ENCODE measurements around the gene BFSP2.
"Not testable (repeated sequence)": the region's sequence is repeated elsewhere in the genome, so short reads cannot be mapped to it uniquely, and the experiment has no call there.

The BFSP2 gene

GRCh38 chr3:133492159-133492741 is 92.4 kb downstream of the BFSP2 start:
- H3K27me3 ChIP-seq (ENCODE audit: control insufficient read depth in 1 of 2, insufficient read depth in 2 of 2, low read length in 2 of 2): no peaks in the 10 kb centered on the region
- no peak overlapping the region for H3K4me3 ChIP-seq (ENCODE audit: low read length in 2 of 2)
- no peaks in the 10 kb centered on the region for H3K36me3 ChIP-seq (ENCODE audit: control insufficient read depth in 2 of 2, insufficient read depth in 2 of 2, low read length in 2 of 2)
- H3K9me3 ChIP-seq (ENCODE audit: control insufficient read depth in 2 of 2, low read length in 2 of 2): no peaks in the 10 kb centered on the region
- H3K4me1 ChIP-seq (ENCODE audit: control insufficient read depth, insufficient read depth, low read length): no peaks in the 10 kb centered on the region
- no peak overlapping the region for H3K27ac ChIP-seq (ENCODE audit: low read length)
- no peak overlapping the region for H3K9ac ChIP-seq (ENCODE audit: low read length in 2 of 2)

GRCh38 chr3:133494469-133494868 is 94.6 kb downstream of the BFSP2 start:
- Histone ChIP-seq H3K9ac (ENCODE audit: low read length in 2 of 2) (no peak overlapping the region), H3K36me3 (ENCODE audit: control insufficient read depth in 2 of 2, insufficient read depth in 2 of 2, low read length in 2 of 2) (no peaks in the 10 kb centered on the region), H3K9me3 (ENCODE audit: control insufficient read depth in 2 of 2, low read length in 2 of 2) (no peaks in the 10 kb centered on the region), H3K4me3 (ENCODE audit: low read length in 2 of 2) (no peak overlapping the region), H3K27me3 (ENCODE audit: control insufficient read depth in 1 of 2, insufficient read depth in 2 of 2, low read length in 2 of 2) (no peaks in the 10 kb centered on the region), H3K27ac (ENCODE audit: low read length) (no peak overlapping the region), H3K4me1 (ENCODE audit: control insufficient read depth, insufficient read depth, low read length) (no peaks in the 10 kb centered on the region)

GRCh38 chr3:133502542-133502941 is 102.7 kb downstream of the BFSP2 start:
- H3K4me1 ChIP-seq (ENCODE audit: control insufficient read depth, insufficient read depth, low read length); H3K27ac ChIP-seq (ENCODE audit: low read length); H3K27me3 ChIP-seq (ENCODE audit: control insufficient read depth in 1 of 2, insufficient read depth in 2 of 2, low read length in 2 of 2); H3K9ac ChIP-seq (ENCODE audit: low read length in 2 of 2); H3K36me3 ChIP-seq (ENCODE audit: control insufficient read depth in 2 of 2, insufficient read depth in 2 of 2, low read length in 2 of 2); H3K9me3 ChIP-seq (ENCODE audit: control insufficient read depth in 2 of 2, low read length in 2 of 2); H3K4me3 ChIP-seq (ENCODE audit: low read length in 2 of 2): not testable (repeated sequence)

GRCh38 chr3:133503409-133503808 is 103.6 kb downstream of the BFSP2 start:
- Histone ChIP-seq H3K9me3 (ENCODE audit: control insufficient read depth in 2 of 2, low read length in 2 of 2) (no peaks in the 10 kb centered on the region), H3K4me3 (ENCODE audit: low read length in 2 of 2) (no peak overlapping the region), H3K9ac (ENCODE audit: low read length in 2 of 2) (no peak overlapping the region), H3K36me3 (ENCODE audit: control insufficient read depth in 2 of 2, insufficient read depth in 2 of 2, low read length in 2 of 2) (no peaks in the 10 kb centered on the region), H3K4me1 (ENCODE audit: control insufficient read depth, insufficient read depth, low read length) (no peaks in the 10 kb centered on the region), H3K27me3 (ENCODE audit: control insufficient read depth in 1 of 2, insufficient read depth in 2 of 2, low read length in 2 of 2) (no peaks in the 10 kb centered on the region), H3K27ac (ENCODE audit: low read length) (no peak overlapping the region)

GRCh38 chr3:133504736-133505135 is 104.9 kb downstream of the BFSP2 start:
- no peaks in the 10 kb centered on the region for H3K27me3 ChIP-seq (ENCODE audit: control insufficient read depth in 1 of 2, insufficient read depth in 2 of 2, low read length in 2 of 2)
- no peaks in the 10 kb centered on the region for H3K9me3 ChIP-seq (ENCODE audit: control insufficient read depth in 2 of 2, low read length in 2 of 2)
- H3K27ac ChIP-seq (ENCODE audit: low read length): no peak overlapping the region
- no peaks in the 10 kb centered on the region for H3K36me3 ChIP-seq (ENCODE audit: control insufficient read depth in 2 of 2, insufficient read depth in 2 of 2, low read length in 2 of 2)
- no peak overlapping the region for H3K4me3 ChIP-seq (ENCODE audit: low read length in 2 of 2)
- no peak overlapping the region for H3K9ac ChIP-seq (ENCODE audit: low read length in 2 of 2)
- no peaks in the 10 kb centered on the region for H3K4me1 ChIP-seq (ENCODE audit: control insufficient read depth, insufficient read depth, low read length)

- H3K9ac ChIP-seq (ENCODE audit: low read length in 2 of 2): no peak overlapping the region
Observed at GRCh38 chr3:133505813-133506212, 106.0 kb downstream of the BFSP2 start.

GRCh38 chr3:133506215-133506901 is 106.5 kb downstream of the BFSP2 start:
- Histone ChIP-seq H3K4me3 (ENCODE audit: low read length in 2 of 2) (no peak overlapping the region), H3K4me1 (ENCODE audit: control insufficient read depth, insufficient read depth, low read length) (no peaks in the 10 kb centered on the region), H3K27ac (ENCODE audit: low read length) (no peak overlapping the region), H3K27me3 (ENCODE audit: control insufficient read depth in 1 of 2, insufficient read depth in 2 of 2, low read length in 2 of 2) (no peaks in the 10 kb centered on the region), H3K9ac (ENCODE audit: low read length in 2 of 2) (no peak overlapping the region), H3K9me3 (ENCODE audit: control insufficient read depth in 2 of 2, low read length in 2 of 2) (peaks cover 0 to 2% of the 10 kb centered on the region in 2 donors), H3K36me3 (ENCODE audit: control insufficient read depth in 2 of 2, insufficient read depth in 2 of 2, low read length in 2 of 2) (no peaks in the 10 kb centered on the region)

More at GRCh38 chr3:133505813-133506212, 106.0 kb downstream of the BFSP2 start:
- no peaks in the 10 kb centered on the region for H3K27me3 ChIP-seq (ENCODE audit: control insufficient read depth in 1 of 2, insufficient read depth in 2 of 2, low read length in 2 of 2)
- no peak overlapping the region for H3K27ac ChIP-seq (ENCODE audit: low read length)
- no peak overlapping the region for H3K4me3 ChIP-seq (ENCODE audit: low read length in 2 of 2)
- H3K4me1 ChIP-seq (ENCODE audit: control insufficient read depth, insufficient read depth, low read length): no peaks in the 10 kb centered on the region
- H3K36me3 ChIP-seq (ENCODE audit: control insufficient read depth in 2 of 2, insufficient read depth in 2 of 2, low read length in 2 of 2): no peaks in the 10 kb centered on the region
- H3K9me3 ChIP-seq (ENCODE audit: control insufficient read depth in 2 of 2, low read length in 2 of 2): no peaks in the 10 kb centered on the region

GRCh38 chr3:133509488-133509887 is 109.6 kb downstream of the BFSP2 start:
- H3K4me1 ChIP-seq (ENCODE audit: control insufficient read depth, insufficient read depth, low read length): no peaks in the 10 kb centered on the region
- H3K36me3 ChIP-seq (ENCODE audit: control insufficient read depth in 2 of 2, insufficient read depth in 2 of 2, low read length in 2 of 2): no peaks in the 10 kb centered on the region
- no peak overlapping the region for H3K27ac ChIP-seq (ENCODE audit: low read length)
- H3K9ac ChIP-seq (ENCODE audit: low read length in 2 of 2): no peak overlapping the region
- peaks cover 0 to 2% of the 10 kb centered on the region in 2 donors for H3K9me3 ChIP-seq (ENCODE audit: control insufficient read depth in 2 of 2, low read length in 2 of 2)
- no peak overlapping the region for H3K4me3 ChIP-seq (ENCODE audit: low read length in 2 of 2)
- H3K27me3 ChIP-seq (ENCODE audit: control insufficient read depth in 1 of 2, insufficient read depth in 2 of 2, low read length in 2 of 2): no peaks in the 10 kb centered on the region

- Histone ChIP-seq H3K4me3 (ENCODE audit: low read length in 2 of 2) (no peak overlapping the region), H3K9me3 (ENCODE audit: control insufficient read depth in 2 of 2, low read length in 2 of 2) (peaks cover 0 to 2% of the 10 kb centered on the region in 2 donors), H3K36me3 (ENCODE audit: control insufficient read depth in 2 of 2, insufficient read depth in 2 of 2, low read length in 2 of 2) (no peaks in the 10 kb centered on the region), H3K27ac (ENCODE audit: low read length) (no peak overlapping the region), H3K27me3 (ENCODE audit: control insufficient read depth in 1 of 2, insufficient read depth in 2 of 2, low read length in 2 of 2) (no peaks in the 10 kb centered on the region), H3K4me1 (ENCODE audit: control insufficient read depth, insufficient read depth, low read length) (no peaks in the 10 kb centered on the region), H3K9ac (ENCODE audit: low read length in 2 of 2) (no peak overlapping the region)
Observed at GRCh38 chr3:133512416-133513089, 112.7 kb downstream of the BFSP2 start.

- no peaks in the 10 kb centered on the region for H3K36me3 ChIP-seq (ENCODE audit: control insufficient read depth in 2 of 2, insufficient read depth in 2 of 2, low read length in 2 of 2)
- H3K27me3 ChIP-seq (ENCODE audit: control insufficient read depth in 1 of 2, insufficient read depth in 2 of 2, low read length in 2 of 2): no peaks in the 10 kb centered on the region
- no peaks in the 10 kb centered on the region for H3K4me1 ChIP-seq (ENCODE audit: control insufficient read depth, insufficient read depth, low read length)
- H3K27ac ChIP-seq (ENCODE audit: low read length): no peak overlapping the region
- H3K4me3 ChIP-seq (ENCODE audit: low read length in 2 of 2): no peak overlapping the region
- H3K9me3 ChIP-seq (ENCODE audit: control insufficient read depth in 2 of 2, low read length in 2 of 2): peaks cover 0 to 2% of the 10 kb centered on the region in 2 donors
- H3K9ac ChIP-seq (ENCODE audit: low read length in 2 of 2): no peak overlapping the region
Observed at GRCh38 chr3:133514418-133514817, 114.6 kb downstream of the BFSP2 start.

- Histone ChIP-seq H3K27me3 (ENCODE audit: control insufficient read depth in 1 of 2, insufficient read depth in 2 of 2, low read length in 2 of 2) (no peaks in the 10 kb centered on the region), H3K4me3 (ENCODE audit: low read length in 2 of 2) (no peak overlapping the region), H3K9ac (ENCODE audit: low read length in 2 of 2) (no peak overlapping the region), H3K4me1 (ENCODE audit: control insufficient read depth, insufficient read depth, low read length) (no peaks in the 10 kb centered on the region), H3K9me3 (ENCODE audit: control insufficient read depth in 2 of 2, low read length in 2 of 2) (peaks cover 0 to 2% of the 10 kb centered on the region in 2 donors), H3K36me3 (ENCODE audit: control insufficient read depth in 2 of 2, insufficient read depth in 2 of 2, low read length in 2 of 2) (no peaks in the 10 kb centered on the region), H3K27ac (ENCODE audit: low read length) (no peak overlapping the region)
Observed at GRCh38 chr3:133515127-133515526, 115.3 kb downstream of the BFSP2 start.

Measured in stomach smooth muscle (tissue), 2 donors.